Endothelial cell of umbilical vein (primary cell): ENCODE measurements around the gene HID1.

Experiments used
- EZH2 ChIP-seq: IDR thresholded peaks from 2 replicates; pipeline ENCODE4 v1.6.1; 2012; ENCODE audit warnings: borderline replicate concordance, low read depth, mild to moderate bottlenecking, moderate library complexity, low read length, inconsistent platforms; ENCODE audit not compliant: severe bottlenecking
- FOS ChIP-seq: IDR thresholded peaks from 2 replicates; pipeline ENCODE4 v1.6.1; 2011; ENCODE audit warnings: mild to moderate bottlenecking, low read length, moderate library complexity, borderline replicate concordance; ENCODE audit not compliant: insufficient read depth
- GATA2 ChIP-seq: IDR thresholded peaks from 2 replicates; pipeline ENCODE4 v1.7.0; 2011; ENCODE audit warnings: low read depth, mild to moderate bottlenecking, moderate library complexity, mixed read lengths, low read length; ENCODE audit not compliant: insufficient read length, insufficient read depth
- MYC ChIP-seq: IDR thresholded peaks from one replicate; pipeline ENCODE4 v1.6.1; 2011; ENCODE audit warnings: mild to moderate bottlenecking, low read depth, low read length
- POLR2A ChIP-seq: IDR thresholded peaks from 2 replicates; pipeline ENCODE4 v1.6.1; 2012; ENCODE audit warnings: low read depth, mild to moderate bottlenecking, control low read depth, low read length
- POLR2AphosphoS5 ChIP-seq: IDR thresholded peaks from 2 replicates; pipeline ENCODE4 v1.6.1; 2012; ENCODE audit warnings: low read depth, mild to moderate bottlenecking, control low read depth, low read length, moderate library complexity; ENCODE audit not compliant: insufficient read depth
- TF ChIP-seq, protein P1 (sequence below), 2 donors: IDR thresholded peaks; 1 replicate in 1 of 2; 2 replicates in 1 of 2; pipeline ENCODE4 v1.5.1; 2011; ENCODE audit warnings: low read length in 2 of 2, mild to moderate bottlenecking in 2 of 2, moderate library complexity in 2 of 2, control low read depth in 1 of 2, inconsistent platforms in 1 of 2, low read depth in 1 of 2; ENCODE audit not compliant: insufficient read depth in 1 of 2; ENCODE audit errors: extremely low read depth in 1 of 2
- TF ChIP-seq, protein P2 (sequence below): IDR thresholded peaks from 2 replicates; pipeline ENCODE4 v1.6.1; 2011; ENCODE audit not compliant: insufficient read depth, insufficient read length

DNA sequence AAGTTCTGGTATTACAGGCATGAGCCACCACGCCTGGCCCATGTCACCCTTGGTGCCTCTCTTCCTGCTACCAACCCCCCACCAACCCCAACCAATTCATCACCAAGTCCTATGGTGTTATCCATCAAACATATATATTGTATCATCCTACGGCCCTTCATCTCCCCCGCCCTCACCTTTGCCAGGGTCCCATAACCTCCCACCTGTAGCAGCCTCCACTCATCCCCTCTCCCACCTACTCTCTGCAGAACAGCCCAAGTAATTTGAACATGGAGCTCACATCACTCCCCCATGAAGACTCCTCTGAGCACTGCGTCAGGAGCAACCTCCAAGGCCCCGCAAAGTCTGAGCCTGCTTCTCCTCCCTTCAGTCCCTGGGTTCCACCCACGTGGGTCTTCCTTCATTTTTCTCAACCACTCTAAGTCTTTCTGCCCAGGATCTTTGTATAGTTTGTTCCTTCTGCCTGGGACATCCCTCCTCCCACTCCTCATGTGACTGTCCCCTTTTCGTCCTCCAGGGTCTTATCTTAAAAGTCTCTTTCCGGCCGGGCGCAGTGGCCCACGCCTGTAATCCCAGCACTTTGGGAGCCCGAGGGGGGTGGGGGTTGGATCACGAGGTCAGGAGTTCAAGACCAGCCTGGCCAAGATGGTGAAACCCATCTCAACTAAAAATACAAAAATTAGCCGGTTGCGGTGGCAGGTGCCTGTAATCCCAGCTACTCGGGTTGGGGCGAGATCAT lies 7.0 kb upstream of the HID1 start:
- TF ChIP-seq POLR2A (no peak), EZH2 (no peak), POLR2AphosphoS5 (no peak), FOS (no peak), MYC (no peak), GATA2 (no peak)
- TF ChIP-seq, protein P1, sequence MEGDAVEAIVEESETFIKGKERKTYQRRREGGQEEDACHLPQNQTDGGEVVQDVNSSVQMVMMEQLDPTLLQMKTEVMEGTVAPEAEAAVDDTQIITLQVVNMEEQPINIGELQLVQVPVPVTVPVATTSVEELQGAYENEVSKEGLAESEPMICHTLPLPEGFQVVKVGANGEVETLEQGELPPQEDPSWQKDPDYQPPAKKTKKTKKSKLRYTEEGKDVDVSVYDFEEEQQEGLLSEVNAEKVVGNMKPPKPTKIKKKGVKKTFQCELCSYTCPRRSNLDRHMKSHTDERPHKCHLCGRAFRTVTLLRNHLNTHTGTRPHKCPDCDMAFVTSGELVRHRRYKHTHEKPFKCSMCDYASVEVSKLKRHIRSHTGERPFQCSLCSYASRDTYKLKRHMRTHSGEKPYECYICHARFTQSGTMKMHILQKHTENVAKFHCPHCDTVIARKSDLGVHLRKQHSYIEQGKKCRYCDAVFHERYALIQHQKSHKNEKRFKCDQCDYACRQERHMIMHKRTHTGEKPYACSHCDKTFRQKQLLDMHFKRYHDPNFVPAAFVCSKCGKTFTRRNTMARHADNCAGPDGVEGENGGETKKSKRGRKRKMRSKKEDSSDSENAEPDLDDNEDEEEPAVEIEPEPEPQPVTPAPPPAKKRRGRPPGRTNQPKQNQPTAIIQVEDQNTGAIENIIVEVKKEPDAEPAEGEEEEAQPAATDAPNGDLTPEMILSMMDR (IDR thresholded peaks at IDR 0.05; ENCODE audit: extremely low read depth in 1 of 2, insufficient read depth in 1 of 2, low read depth in 1 of 2, low read length in 2 of 2): no peak
- TF ChIP-seq, protein P2, sequence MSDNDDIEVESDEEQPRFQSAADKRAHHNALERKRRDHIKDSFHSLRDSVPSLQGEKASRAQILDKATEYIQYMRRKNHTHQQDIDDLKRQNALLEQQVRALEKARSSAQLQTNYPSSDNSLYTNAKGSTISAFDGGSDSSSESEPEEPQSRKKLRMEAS: no peak
